Inferior parietal cortex (tissue), 1 donor: Measurements from ENCODE around the gene ATN1.

Experiments
- DNase-seq: peaks from one replicate; pipeline ENCODE4 v3.0.0-alpha.2; 2016; ENCODE audit errors: extremely low spot score

Gene ATN1

GRCh38 chr12:6975297-6976032 lies 47.7 kb downstream of the ATN1 start:
- no peak for DNase-seq

DNA sequence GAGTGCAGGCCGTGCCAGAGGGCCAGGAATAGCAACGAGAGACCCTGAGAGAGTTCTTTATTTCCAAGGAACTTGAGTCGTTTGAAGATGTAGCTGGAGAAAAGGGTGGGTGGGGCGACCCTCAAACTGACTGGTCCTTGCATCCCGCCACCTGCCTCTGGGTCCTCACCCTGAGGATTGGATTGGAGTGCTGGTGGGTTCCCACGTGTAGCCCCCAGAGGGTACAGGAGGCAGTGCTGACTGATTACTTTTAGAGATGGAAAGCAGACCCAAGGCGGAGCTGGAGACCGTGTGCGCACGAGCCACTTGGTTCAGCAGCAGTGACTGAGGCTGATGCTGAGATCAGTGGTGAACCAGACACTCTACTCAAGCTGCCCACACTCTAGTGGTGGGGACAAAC lies 49.9 kb downstream of the ATN1 start:
- DNase-seq = no peak

DNA sequence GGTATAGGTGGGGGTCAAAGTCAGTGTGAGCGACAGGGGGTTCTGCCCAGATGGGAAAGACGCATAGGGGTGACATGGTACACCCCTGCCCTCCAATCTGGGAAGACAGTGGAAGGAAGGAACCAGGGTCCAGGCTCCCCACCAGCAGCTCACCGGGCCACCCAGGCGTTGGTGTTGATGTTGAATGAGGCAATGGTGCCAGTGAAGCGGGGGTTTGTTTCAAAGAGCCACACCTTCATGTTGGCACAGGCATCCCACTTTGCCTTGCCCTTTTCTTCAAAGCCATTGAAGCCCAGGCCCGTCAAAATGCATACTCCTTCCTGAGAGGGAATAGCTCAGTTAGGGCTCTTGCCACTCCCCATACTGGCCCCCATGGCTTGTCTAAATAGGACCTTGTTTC lies 50.4 kb downstream of the ATN1 start:
- no peak for DNase-seq

GRCh38 chr12:6978611-6979011 lies 50.9 kb downstream of the ATN1 start:
- DNase-seq = no peak

GRCh38 chr12:6979021-6979420 lies 51.3 kb downstream of the ATN1 start:
- DNase-seq = no peak

DNA sequence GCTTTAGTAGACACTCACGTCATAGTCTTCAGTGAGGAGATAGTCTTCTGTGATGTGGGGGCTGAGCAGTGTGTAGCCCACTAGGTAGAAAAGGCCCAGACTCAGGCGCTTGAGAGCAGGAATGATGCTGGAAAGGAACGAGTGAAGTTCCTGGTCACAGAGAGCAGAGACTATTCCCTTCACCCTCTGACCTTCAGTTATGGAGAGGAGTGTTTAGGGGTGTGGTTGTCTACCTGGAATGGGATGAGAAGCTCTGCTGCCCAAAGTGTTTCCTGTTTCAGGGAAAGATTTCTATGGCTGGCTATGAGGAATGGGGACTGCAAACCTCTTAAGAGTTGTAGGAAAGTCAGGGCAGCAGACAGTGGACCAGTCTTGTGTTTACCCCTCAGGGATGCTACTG lies 51.7 kb downstream of the ATN1 start:
- no peak for DNase-seq

GRCh38 chr12:6980075-6980474 lies 52.3 kb downstream of the ATN1 start:
- no peak for DNase-seq

GRCh38 chr12:6980740-6981139 lies 53.0 kb downstream of the ATN1 start:
- DNase-seq = no peak

- DNase-seq = no peak
Observed at GRCh38 chr12:6981152-6982052, 53.6 kb downstream of the ATN1 start.

- DNase-seq = no peak
Observed at GRCh38 chr12:6982532-6982931, 54.8 kb downstream of the ATN1 start.

DNA sequence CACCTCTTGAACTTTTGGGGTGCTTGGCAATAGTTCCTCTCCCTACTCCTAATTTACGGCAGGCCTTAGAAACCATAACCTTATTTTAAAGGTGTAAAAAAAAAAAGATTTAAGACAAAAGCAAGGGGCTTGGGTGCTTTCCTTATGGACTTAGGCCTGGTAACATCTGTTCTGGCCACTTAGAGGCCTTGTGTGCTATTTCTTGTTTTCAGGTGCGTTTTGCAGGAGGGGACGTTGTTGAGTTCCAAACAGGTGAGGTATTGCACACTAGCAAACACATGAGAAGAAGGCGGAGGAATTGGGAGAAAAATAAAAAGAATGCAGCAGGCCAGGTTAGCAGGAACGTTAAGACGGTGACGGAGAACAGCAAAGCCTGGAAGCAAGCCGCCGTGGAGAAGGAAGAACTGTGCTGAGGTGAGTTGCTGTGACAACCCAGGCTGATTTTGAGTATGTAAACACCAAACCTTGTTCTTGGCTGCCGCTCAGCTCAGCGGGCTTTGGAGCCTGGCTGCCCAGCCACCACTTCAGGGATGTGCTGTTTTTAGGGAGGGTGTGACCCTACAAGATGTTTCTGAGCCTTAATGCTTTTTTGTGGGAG lies 60.3 kb downstream of the ATN1 start:
- DNase-seq = no peak
